Sigmoid colon (tissue), 4 donors: ENCODE measurements around the gene GOPC.

Source experiments
- EP300 ChIP-seq, 4 donors: sonication (generic); formaldehyde crosslinking; IDR thresholded peaks; one replicate each; pipeline ENCODE4 v1.6.1; 2017; ENCODE audit warnings: antibody characterized with exemption in 4 of 4
- POLR2A ChIP-seq, 2 donors: fragments of 450-650 bp; IDR thresholded peaks; one replicate each; pipeline ENCODE4 v1.6.1; 2016; ENCODE audit warnings: antibody characterized with exemption in 2 of 2, mild to moderate bottlenecking in 2 of 2, moderate library complexity in 2 of 2
- POLR2AphosphoS5 ChIP-seq, 4 donors: sonication (generic); formaldehyde crosslinking; IDR thresholded peaks; one replicate each; pipeline ENCODE4 v1.6.1; 2017; ENCODE audit warnings: antibody characterized with exemption in 4 of 4
- TF ChIP-seq, protein P1 (sequence below), 4 experiments: fragments of 450-650 bp in 3 of 4; fragments of 200-600 bp in 1 of 4; IDR thresholded peaks; one replicate each; pipeline ENCODE4 v1.5.1; 2016 to 2019; ENCODE audit warnings: antibody characterized with exemption in 4 of 4, mild to moderate bottlenecking in 3 of 4, moderate library complexity in 2 of 4

GRCh38 chr6:117550078-117550600 lies 52.2 kb downstream of the GOPC start:
- TF ChIP-seq POLR2AphosphoS5 (IDR thresholded peaks at IDR 0.05) (no peak), EP300 (IDR thresholded peaks at IDR 0.05) (no peak), POLR2A (IDR thresholded peaks at IDR 0.05) (no peak)
- TF ChIP-seq, protein P1, sequence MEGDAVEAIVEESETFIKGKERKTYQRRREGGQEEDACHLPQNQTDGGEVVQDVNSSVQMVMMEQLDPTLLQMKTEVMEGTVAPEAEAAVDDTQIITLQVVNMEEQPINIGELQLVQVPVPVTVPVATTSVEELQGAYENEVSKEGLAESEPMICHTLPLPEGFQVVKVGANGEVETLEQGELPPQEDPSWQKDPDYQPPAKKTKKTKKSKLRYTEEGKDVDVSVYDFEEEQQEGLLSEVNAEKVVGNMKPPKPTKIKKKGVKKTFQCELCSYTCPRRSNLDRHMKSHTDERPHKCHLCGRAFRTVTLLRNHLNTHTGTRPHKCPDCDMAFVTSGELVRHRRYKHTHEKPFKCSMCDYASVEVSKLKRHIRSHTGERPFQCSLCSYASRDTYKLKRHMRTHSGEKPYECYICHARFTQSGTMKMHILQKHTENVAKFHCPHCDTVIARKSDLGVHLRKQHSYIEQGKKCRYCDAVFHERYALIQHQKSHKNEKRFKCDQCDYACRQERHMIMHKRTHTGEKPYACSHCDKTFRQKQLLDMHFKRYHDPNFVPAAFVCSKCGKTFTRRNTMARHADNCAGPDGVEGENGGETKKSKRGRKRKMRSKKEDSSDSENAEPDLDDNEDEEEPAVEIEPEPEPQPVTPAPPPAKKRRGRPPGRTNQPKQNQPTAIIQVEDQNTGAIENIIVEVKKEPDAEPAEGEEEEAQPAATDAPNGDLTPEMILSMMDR (IDR thresholded peaks at IDR 0.05), result no peak
